GM21360 (cell line): ENCODE results near the gene CST11.

ENCODE experiments used
- ATAC-seq: cut with Tn5 transposase; IDR thresholded peaks from one replicate; pipeline ENCODE4 v1.9.1; 2021; ENCODE audit warnings: mild to moderate bottlenecking, moderate library complexity; ENCODE audit not compliant: unreplicated experiment

The CST11 gene

GRCh38 chr20:23420943-23421931 lies 31.4 kb downstream of the CST11 start, which contains the start of gene NAPB:
TSS of gene NAPB (minus strand) at chr20:23421488. CDS start at chr20:23421402, 86 bp downstream.
- ATAC-seq = peak; percentile 95

GRCh38 chr20:23419995-23420901 lies 32.4 kb downstream of the CST11 start:
- peak; percentile 29 for ATAC-seq

DNA sequence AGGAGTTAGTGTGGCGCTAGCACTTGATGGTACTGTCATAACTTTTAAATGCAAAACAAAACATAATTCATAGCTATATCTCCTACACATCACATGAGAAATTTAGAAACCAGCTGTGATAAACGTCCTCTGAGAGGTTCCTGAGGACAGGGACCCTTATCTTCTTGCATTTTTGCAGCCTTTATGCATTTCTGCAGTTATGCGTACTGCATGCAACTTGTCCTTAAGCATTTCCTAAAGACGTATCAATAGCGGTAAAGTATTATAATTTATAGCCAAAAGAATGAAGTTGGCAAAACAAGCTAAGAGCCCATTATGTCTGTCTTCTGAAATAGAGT lies 33.0 kb downstream of the CST11 start:
- ATAC-seq = no peak

DNA sequence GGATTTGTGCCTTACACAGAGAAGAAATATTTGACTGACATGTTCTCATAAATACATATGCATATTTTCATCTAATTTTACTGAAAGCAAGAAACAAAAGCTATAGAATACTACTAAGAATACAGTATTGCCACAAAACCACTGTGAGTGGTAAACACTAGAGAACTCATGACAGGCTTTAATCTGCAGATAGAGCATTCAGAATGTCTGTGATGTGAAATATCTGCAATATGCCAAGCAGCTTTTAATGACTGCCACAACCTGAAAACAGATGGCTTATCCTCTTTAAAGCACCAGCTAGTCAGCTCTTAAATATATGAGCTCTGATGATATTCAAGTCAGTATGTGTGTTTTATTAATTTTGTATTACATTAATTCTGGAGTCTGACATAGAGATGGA lies 34.8 kb downstream of the CST11 start:
- ATAC-seq = no peak

- no peak for ATAC-seq
These were observed 36.6 kb downstream of the CST11 start for GRCh38 chr20:23415959-23416583.

GRCh38 chr20:23415555-23415954 lies 37.1 kb downstream of the CST11 start:
- ATAC-seq = no peak

- no peak for ATAC-seq
These were observed 38.0 kb downstream of the CST11 start for GRCh38 chr20:23414526-23415188.

GRCh38 chr20:23413862-23414422 lies 38.7 kb downstream of the CST11 start:
- ATAC-seq = no peak

DNA sequence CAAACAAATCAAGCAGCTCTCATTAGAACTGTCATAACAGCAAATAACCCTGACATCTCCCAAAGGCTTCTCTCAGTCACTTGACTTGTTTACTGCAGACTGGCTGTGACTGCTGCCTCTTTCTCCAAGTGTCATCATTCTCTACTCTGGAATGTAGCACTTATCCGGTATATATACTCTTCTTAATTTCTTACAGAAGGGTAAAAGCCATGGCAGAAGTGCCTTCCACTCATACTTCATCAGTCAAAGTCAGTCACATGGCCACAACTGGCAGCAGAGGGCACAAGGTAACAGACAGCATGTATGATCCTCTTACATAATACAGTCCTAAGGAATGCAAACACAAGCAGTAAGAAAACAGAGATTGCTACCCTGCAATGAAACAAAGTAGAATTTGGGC lies 40.6 kb downstream of the CST11 start:
- ATAC-seq = no peak

- no peak for ATAC-seq
These were observed 41.6 kb downstream of the CST11 start for GRCh38 chr20:23410916-23411695.

GRCh38 chr20:23409800-23410199 lies 42.9 kb downstream of the CST11 start:
- no peak for ATAC-seq

- ATAC-seq = no peak
These were observed 43.7 kb downstream of the CST11 start for GRCh38 chr20:23408957-23409356.

DNA sequence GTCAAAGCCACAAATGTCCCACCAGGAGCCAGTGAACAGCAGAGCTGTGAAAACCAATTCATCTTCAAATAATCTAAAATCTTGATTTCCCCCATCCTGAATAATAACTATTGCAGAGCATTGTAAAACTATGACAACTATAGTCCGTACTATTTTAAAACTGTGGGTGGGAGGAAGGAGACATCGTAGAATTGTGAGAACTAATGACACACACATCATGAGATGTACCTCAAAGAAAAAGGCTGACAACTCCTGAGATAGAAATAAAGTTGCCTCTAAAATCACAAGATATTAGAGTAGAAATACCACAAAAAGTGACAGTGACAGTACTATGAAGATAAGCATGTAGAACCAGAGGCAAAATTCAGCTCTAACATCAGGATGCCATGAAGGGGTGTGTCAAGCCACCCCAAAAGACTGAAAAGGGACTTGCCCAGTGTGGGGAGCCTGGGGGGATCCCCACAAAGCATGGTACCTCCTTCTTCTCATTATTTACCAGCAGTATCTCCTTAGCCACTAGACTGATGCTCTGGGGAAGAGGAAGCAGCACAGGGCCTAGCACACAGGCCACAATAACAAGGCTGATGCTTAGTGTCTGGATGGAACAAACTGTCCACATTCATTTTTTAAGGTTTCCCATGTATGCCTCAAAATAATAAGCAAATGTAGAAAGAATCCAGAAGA lies 44.8 kb downstream of the CST11 start:
- peak; percentile 89 for ATAC-seq

DNA sequence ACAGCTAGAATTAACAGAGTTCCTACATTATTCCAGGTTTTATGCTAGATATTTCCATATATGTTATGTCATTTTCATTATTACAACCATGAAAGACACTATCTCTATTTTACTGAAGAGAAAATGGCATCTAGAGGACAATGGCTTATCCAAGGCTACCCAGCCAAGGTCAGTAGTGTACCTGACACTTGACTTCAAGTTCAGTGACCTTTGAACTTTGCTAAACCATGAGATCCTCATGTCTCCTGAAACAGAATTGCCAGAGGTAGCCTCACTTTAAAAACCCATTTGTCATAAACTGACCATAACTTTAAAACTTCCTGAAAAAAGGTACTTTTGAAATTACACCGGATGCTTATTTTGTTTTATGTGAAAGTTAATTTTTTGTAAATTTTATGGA lies 45.8 kb downstream of the CST11 start:
- no peak for ATAC-seq

GRCh38 chr20:23404196-23404595 lies 48.5 kb downstream of the CST11 start:
- no peak for ATAC-seq

- ATAC-seq = no peak
These were observed 48.9 kb downstream of the CST11 start for GRCh38 chr20:23403751-23404150.

GRCh38 chr20:23401051-23401450 lies 51.6 kb downstream of the CST11 start:
- no peak for ATAC-seq
